BE2C (cell line): ENCODE measurements around the gene SEMA3G.

Experiments used
- DNase-seq: peaks from one replicate; pipeline ENCODE4 v3.0.0-alpha.2; 2020
- H3K27me3 ChIP-seq: fragments of 250-450 bp; sonication (Bioruptor Pico); 2 replicates; pipeline ENCODE4 v1.5.1; 2020; ENCODE audit warnings: mild to moderate bottlenecking
- H3K36me3 ChIP-seq: fragments of 250-450 bp; sonication (Bioruptor Pico); 2 replicates; pipeline ENCODE4 v1.5.1; 2020; ENCODE audit warnings: mild to moderate bottlenecking
- H3K4me1 ChIP-seq: fragments of 250-450 bp; sonication (Bioruptor Pico); 2 replicates; pipeline ENCODE4 v1.5.1; 2020
- H3K4me3 ChIP-seq: 2 replicates; pipeline ENCODE4 v1.5.1; 2011; ENCODE audit warnings: low read depth, low read length
- H3K9me3 ChIP-seq: fragments of 250-450 bp; sonication (Bioruptor Pico); 2 replicates; pipeline ENCODE4 v1.5.1; 2020
- TF ChIP-seq, protein P1 (sequence below): IDR thresholded peaks from 2 replicates; pipeline ENCODE4 v1.5.1; 2012; ENCODE audit warnings: mild to moderate bottlenecking, low read depth, low read length

SEMA3G gene

DNA sequence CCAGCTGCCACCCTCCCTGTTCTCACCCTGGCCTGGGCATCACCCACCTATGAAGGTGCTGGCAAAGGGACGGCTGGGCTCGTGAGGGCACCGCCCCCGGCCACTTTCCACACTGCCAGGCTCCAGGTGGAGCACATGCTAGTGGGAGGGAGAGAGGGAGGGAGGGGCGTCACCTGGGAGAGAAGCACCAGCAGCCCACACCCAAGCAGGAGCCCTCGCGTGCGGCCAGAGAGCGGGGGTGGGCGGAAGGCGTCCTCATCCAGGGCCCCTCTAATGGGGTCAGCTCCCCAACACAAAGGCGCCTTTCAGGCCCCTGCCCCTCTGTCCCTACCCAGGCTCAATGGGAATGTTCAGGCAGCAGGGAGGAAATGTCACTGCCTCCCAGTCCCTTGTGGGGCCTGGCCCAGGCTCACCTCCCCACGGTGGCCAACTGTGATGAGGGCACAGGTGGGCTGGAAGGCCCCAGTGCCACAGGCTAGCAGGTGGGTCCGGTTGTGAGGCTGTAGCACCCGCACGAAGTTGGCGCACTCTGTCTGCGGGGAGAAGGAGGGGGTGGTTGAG, 3.1 kb downstream of the SEMA3G start:
- H3K9me3 ChIP-seq: no peaks in the 10 kb centered on the region

GRCh38 chr3:52441091-52441771, 3.7 kb downstream of the SEMA3G start:
- Histone ChIP-seq H3K9me3 (no peaks in the 10 kb centered on the region), H3K4me3 (no peak overlapping the region), H3K4me1 (no peaks in the 10 kb centered on the region), H3K36me3 (no peaks in the 10 kb centered on the region), H3K27me3 (no peaks in the 10 kb centered on the region)
- DNase-seq: no peak
- TF ChIP-seq, protein P1, sequence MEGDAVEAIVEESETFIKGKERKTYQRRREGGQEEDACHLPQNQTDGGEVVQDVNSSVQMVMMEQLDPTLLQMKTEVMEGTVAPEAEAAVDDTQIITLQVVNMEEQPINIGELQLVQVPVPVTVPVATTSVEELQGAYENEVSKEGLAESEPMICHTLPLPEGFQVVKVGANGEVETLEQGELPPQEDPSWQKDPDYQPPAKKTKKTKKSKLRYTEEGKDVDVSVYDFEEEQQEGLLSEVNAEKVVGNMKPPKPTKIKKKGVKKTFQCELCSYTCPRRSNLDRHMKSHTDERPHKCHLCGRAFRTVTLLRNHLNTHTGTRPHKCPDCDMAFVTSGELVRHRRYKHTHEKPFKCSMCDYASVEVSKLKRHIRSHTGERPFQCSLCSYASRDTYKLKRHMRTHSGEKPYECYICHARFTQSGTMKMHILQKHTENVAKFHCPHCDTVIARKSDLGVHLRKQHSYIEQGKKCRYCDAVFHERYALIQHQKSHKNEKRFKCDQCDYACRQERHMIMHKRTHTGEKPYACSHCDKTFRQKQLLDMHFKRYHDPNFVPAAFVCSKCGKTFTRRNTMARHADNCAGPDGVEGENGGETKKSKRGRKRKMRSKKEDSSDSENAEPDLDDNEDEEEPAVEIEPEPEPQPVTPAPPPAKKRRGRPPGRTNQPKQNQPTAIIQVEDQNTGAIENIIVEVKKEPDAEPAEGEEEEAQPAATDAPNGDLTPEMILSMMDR: no peak

More for the DNA sequence above, 3.1 kb downstream of the SEMA3G start:
- Histone ChIP-seq H3K36me3 (no peaks in the 10 kb centered on the region), H3K4me1 (no peaks in the 10 kb centered on the region), H3K27me3 (no peaks in the 10 kb centered on the region), H3K4me3 (no peak overlapping the region)
- no peak for DNase-seq
- TF ChIP-seq, protein P1: no peak

DNA sequence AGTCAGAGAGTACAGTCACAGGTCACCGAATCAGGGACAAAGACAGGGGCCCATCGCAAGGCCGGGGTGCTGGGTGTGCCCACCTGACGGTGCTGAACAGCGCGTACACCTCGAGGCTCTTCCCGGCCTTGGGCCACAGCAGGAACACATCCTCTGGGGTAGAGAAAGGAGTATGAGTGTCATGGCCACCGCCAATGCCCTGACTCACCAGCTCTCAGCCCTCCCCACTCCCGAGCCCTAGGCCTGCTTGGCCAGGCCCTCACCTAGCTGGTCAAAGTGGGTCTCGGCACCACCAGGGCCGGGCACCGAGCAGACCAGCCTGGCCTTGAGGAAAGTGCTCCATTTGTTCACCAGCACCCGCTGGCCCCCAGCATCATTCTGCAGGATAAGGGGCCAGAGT, 4.2 kb downstream of the SEMA3G start:
- DNase-seq: no peak
- H3K36me3 ChIP-seq: no peaks in the 10 kb centered on the region
- no peaks in the 10 kb centered on the region for H3K27me3 ChIP-seq
- no peaks in the 10 kb centered on the region for H3K4me1 ChIP-seq
- H3K9me3 ChIP-seq: no peaks in the 10 kb centered on the region
- H3K4me3 ChIP-seq: no peak overlapping the region
- TF ChIP-seq, protein P1: no peak

DNA sequence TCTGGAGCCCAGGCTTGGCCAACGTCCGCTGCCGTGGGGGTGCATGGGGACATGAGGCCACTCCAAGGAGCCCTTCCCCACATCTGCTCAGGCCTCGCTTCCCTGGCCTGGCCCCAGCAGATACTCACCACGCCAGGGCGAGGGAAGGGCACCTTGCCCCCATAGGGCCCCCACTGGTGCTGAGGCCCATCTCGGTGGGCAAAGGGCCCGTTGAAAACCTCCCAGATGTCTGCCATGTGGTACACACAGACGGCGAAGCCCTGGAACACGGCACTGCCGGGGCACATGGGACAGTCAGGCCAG, 4.7 kb downstream of the SEMA3G start:
- Histone ChIP-seq H3K4me1 (no peaks in the 10 kb centered on the region), H3K9me3 (no peaks in the 10 kb centered on the region), H3K4me3 (no peak overlapping the region), H3K27me3 (no peaks in the 10 kb centered on the region), H3K36me3 (no peaks in the 10 kb centered on the region)
- TF ChIP-seq, protein P1: no peak
- DNase-seq: no peak

DNA sequence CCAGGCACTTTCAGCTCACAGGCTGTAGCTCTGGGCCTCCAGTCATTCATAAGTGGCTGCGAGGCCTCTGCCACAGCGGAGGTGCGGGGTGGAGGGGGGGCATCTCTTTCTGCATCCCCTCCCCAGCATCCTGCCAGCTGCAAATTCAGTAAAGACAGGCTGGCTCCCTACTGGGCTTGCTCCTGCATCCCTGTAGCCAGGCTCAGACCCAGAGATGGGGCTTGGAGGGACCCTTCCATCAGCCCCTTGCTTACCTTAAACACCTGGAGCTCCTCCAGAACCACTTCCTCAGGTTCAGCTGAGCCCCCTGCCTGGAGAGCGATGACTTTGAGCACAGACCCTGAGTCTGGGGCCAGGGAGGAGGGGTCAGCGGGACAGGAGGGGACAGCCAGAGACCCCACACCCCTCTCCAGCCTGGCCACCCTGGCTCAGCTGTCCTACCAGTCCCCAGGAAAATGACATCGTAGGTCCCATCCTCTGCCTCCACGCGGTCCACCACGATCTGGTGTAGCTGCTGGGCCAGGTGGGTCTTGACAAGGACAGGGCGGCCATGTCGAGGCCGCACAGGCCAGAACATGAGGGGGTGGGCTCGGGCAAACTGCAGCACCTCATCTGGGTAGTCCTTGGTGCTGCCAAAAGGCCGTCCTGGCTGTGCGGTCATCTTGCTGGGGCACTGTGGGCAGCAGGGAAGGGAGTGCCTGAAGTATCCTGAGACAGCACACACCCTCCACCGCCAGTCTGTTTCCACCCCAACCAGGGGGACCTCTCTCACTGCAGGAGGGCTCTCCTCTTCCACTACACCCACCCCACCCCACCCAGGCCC, 5.3 kb downstream of the SEMA3G start:
- Histone ChIP-seq H3K36me3 (no peaks in the 10 kb centered on the region), H3K27me3 (no peaks in the 10 kb centered on the region), H3K4me3 (no peak overlapping the region), H3K9me3 (no peaks in the 10 kb centered on the region), H3K4me1 (no peaks in the 10 kb centered on the region; the same call in 1 of the 2 replicates)
- DNase-seq: no peak
- TF ChIP-seq, protein P1: no peak
